Lung (tissue), 12 donors: ENCODE measurements around the gene KDM3B. TPM values are rescaled to one million over a fixed set of nuclear protein-coding genes. Genes with fewer than 3 reads are reported as not detected.

ENCODE experiments used
- ATAC-seq: fragments of 200-7000 bp; cut with Tn5 transposase; one replicate; pipeline ENCODE4 v1.9.1; 2020; ENCODE audit warnings: moderate number of reproducible peaks; ENCODE audit not compliant: insufficient read depth, low FRiP score
- DNase-seq, 3 donors: peaks; one replicate each; pipeline ENCODE4 v3.0.0-alpha.2; 2013 to 2017
- H3K27ac ChIP-seq, 2 donors: one replicate each; pipeline ENCODE4 v1.5.1; 2013; ENCODE audit warnings: mild to moderate bottlenecking in 2 of 2, moderate library complexity in 2 of 2, control low read depth in 1 of 2, inconsistent platforms in 1 of 2, low read depth in 1 of 2, low read length in 1 of 2
- H3K27me3 ChIP-seq, 3 donors: one replicate each; pipeline ENCODE4 v1.5.1; 2013; ENCODE audit warnings: low read length in 2 of 3; ENCODE audit not compliant: control insufficient read depth in 3 of 3, insufficient read depth in 3 of 3
- H3K36me3 ChIP-seq, 4 donors: one replicate each; pipeline ENCODE4 v1.5.1; 2013; ENCODE audit warnings: low read length in 4 of 4, mild to moderate bottlenecking in 1 of 4, moderate library complexity in 1 of 4; ENCODE audit not compliant: control insufficient read depth in 4 of 4, insufficient read depth in 4 of 4
- H3K4me1 ChIP-seq, 5 donors: one replicate each; pipeline ENCODE4 v1.5.1; 2013; ENCODE audit warnings: low read length in 5 of 5, mild to moderate bottlenecking in 2 of 5, moderate library complexity in 1 of 5; ENCODE audit not compliant: control insufficient read depth in 5 of 5, insufficient read depth in 5 of 5
- H3K4me3 ChIP-seq: one replicate; pipeline ENCODE4 v1.5.1; 2013; ENCODE audit warnings: mild to moderate bottlenecking, control low read depth, moderate library complexity
- H3K9ac ChIP-seq, 2 donors: one replicate each; pipeline ENCODE4 v1.5.1; 2013; ENCODE audit warnings: low read length in 2 of 2, control low read depth in 1 of 2; ENCODE audit not compliant: insufficient read depth in 1 of 2
- H3K9me3 ChIP-seq, 4 donors: one replicate each; pipeline ENCODE4 v1.5.1; 2013; ENCODE audit warnings: low read length in 3 of 4, mild to moderate bottlenecking in 1 of 4, moderate library complexity in 1 of 4; ENCODE audit not compliant: control insufficient read depth in 4 of 4, insufficient read depth in 3 of 4
- WGBS, 2 donors: extraction: QIAGEN DNeasy Blood & Tissue Kit; methylation state at CpG; one replicate each; pipeline ENCODE4 v1.1.7; 2013; 5-methylcytosine and 5-hydroxymethylcytosine counted together
- polyA plus RNA-seq, 2 donors: library from polyadenylated mRNA; stranded (reverse); fragments of 200-250 nt; gene quantifications; one replicate each; pipeline ENCODE4 v1.2.1, GENCODE V29; 2013
- total RNA-seq, 2 donors: library from RNA; depleted of rRNA in 1 of 2; stranded (reverse); fragments of >200 nt in 1 of 2; gene quantifications; one replicate each; pipeline ENCODE4 v1.2.1, GENCODE V29; 2014 to 2021
- TF ChIP-seq, protein P1 (sequence below): IDR thresholded peaks from 2 replicates; pipeline ENCODE4 v1.5.1; 2012; ENCODE audit warnings: mild to moderate bottlenecking; ENCODE audit errors: control extremely low read depth, extremely low read depth
- donor health status: control.
- donor health status: control.
- donor health status: Bipolar disorder and iron deficiency.
- donor health status: healthy.
- donor health status: DM: yes; HTN: yes; CAD: no.

The KDM3B gene
- total and polyA plus RNA-seq, 4 donors: 17.7 to 92.7 (median 37.5) TPM

DNA sequence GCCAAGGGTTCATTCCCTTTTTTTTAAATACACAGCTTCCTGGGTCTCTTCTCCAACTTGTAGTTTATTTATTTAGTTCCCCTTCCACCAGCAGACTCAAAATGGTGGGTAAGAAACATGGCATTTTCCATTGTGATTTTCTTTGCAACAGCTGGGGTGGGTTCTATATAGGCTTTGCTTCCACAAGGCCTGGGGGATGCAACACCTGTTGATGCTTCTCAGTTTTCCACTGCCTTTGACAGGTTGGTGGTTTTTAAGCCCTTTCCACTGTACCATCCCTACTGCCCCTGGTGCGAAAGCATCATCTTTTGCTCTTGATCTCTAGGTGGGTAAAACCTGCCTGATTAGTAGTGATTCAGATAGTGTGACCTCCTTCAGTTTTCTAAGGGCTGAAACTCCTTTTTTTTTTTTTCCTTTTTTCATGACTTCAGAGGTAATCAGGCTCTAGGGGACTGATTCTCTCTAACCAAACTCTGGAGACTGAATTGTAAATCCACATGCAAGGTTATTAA lies 8.5 kb downstream of the KDM3B start:
- WGBS, 2 donors: 96 to 100% methylated on average over 1 of the region's 1 CpG
- peaks cover 0 to 1% (median 0%) of the 10 kb centered on the region in 4 donors for H3K36me3 ChIP-seq
- no peak overlapping the region for H3K27ac ChIP-seq
- no peak for DNase-seq
- no peaks in the 10 kb centered on the region for H3K27me3 ChIP-seq
- peaks cover 0 to 7% (median under 1%) of the 10 kb centered on the region in 5 donors for H3K4me1 ChIP-seq
- H3K9ac ChIP-seq: no peak overlapping the region
- H3K4me3 ChIP-seq: no peak overlapping the region
- TF ChIP-seq, protein P1, sequence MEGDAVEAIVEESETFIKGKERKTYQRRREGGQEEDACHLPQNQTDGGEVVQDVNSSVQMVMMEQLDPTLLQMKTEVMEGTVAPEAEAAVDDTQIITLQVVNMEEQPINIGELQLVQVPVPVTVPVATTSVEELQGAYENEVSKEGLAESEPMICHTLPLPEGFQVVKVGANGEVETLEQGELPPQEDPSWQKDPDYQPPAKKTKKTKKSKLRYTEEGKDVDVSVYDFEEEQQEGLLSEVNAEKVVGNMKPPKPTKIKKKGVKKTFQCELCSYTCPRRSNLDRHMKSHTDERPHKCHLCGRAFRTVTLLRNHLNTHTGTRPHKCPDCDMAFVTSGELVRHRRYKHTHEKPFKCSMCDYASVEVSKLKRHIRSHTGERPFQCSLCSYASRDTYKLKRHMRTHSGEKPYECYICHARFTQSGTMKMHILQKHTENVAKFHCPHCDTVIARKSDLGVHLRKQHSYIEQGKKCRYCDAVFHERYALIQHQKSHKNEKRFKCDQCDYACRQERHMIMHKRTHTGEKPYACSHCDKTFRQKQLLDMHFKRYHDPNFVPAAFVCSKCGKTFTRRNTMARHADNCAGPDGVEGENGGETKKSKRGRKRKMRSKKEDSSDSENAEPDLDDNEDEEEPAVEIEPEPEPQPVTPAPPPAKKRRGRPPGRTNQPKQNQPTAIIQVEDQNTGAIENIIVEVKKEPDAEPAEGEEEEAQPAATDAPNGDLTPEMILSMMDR: no peak
- no peak for ATAC-seq
- H3K9me3 ChIP-seq: no peaks in the 10 kb centered on the region

DNA sequence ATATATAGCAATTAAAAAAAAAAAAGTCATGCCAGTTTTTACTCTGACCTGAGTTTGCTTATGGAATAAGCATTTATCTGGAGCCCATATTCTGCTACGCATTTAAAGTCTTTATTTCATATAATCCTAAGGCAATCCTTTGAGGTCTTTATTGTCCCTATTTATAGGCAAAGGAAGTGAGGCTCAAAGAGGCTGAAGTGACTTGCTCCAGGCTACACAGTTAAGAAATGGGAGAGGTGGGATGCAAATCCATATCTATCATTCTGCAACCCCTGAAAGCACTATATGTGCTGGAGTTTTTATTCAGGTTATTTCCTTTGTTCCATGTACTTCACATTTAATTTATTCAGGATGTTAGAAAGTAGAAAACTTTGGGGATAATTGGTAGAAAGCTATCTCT lies 12.1 kb downstream of the KDM3B start:
- Histone ChIP-seq H3K27me3 (no peaks in the 10 kb centered on the region), H3K27ac (no peak overlapping the region), H3K4me3 (no peak overlapping the region), H3K36me3 (no peaks in the 10 kb centered on the region), H3K9me3 (no peaks in the 10 kb centered on the region), H3K4me1 (peaks cover 0 to 16% (median 5%) of the 10 kb centered on the region in 5 donors), H3K9ac (no peak overlapping the region)
- TF ChIP-seq, protein P1: no peak
- DNase-seq: no peak
- 89 to 98% methylated on average over 1 of the region's 1 CpG for WGBS, 2 donors
- no peak for ATAC-seq

DNA sequence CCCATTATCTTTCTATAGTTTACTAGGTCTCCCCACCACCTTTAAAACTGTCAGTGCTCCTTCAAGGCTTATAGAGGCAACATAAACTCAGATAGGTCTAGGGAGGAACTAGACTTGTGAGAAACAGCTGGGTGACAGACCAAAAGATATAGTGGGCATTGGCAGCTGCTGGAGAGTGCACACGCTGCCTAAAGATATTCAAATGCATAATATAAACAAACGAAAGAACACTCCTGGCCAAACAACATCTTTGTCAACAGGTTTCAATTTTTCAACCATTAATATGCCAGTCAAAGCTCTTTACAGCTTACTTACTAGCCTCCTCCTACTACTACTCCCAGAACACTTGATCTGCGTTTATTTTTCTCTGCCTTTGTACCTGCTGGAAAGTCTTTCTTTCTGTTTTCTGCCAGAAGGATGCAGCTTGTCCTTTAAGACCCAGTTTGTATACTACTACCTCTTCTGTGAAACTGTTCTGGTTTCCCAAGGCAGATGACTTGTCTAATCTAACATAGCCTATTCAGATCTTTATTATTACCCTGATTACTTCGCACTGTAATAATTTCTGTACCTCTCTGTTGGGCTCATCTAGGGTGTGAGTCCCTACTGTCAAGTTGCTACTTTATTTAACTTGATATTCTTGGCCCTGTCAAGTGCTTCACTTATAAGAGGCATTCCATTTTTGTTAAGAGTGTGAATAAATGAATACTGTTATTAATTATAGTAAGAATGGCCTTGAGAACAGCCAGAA lies 14.3 kb downstream of the KDM3B start:
- Histone ChIP-seq H3K36me3 (no peaks in the 10 kb centered on the region), H3K4me1 (peaks cover 0 to 27% (median 4%) of the 10 kb centered on the region in 5 donors), H3K9me3 (no peaks in the 10 kb centered on the region), H3K4me3 (no peak overlapping the region), H3K27me3 (no peaks in the 10 kb centered on the region), H3K27ac (no peak overlapping the region), H3K9ac (no peak overlapping the region)
- TF ChIP-seq, protein P1: no peak
- ATAC-seq (no peak), DNase-seq (no peak)
- 42 to 66% methylated on average over 4 of the region's 4 CpGs for WGBS, 2 donors
